Prostate gland (tissue), 2 donors: ENCODE data around the gene PCMTD2. TPM values are rescaled to one million over a fixed set of nuclear protein-coding genes. Genes with fewer than 3 reads are reported as not detected.
"Not testable (repeated sequence)": the region's sequence is repeated elsewhere in the genome, so short reads cannot be mapped to it uniquely, and the experiment has no call there.

Experiments
- DNase-seq: peaks from one replicate; pipeline ENCODE4 v3.0.0-alpha.2; 2019; ENCODE audit warnings: low spot score
- H3K27ac ChIP-seq, 2 donors: fragments of 200-600 bp; sonication (generic); 2 replicates each; pipeline ENCODE4 v1.5.1; 2017 to 2019
- H3K27me3 ChIP-seq: fragments of 200-600 bp; sonication (generic); replicated peaks from 2 replicates; pipeline ENCODE4 v1.5.1; 2019; ENCODE audit not compliant: insufficient read depth
- H3K36me3 ChIP-seq, 2 donors: fragments of 200-600 bp; sonication (generic); 1 replicate in 1 of 2; 2 replicates in 1 of 2; pipeline versions ENCODE4 v1.5.1 to v1.8.1; 2017 to 2019
- H3K4me1 ChIP-seq: fragments of 200-600 bp; sonication (generic); replicated peaks from 2 replicates; pipeline ENCODE4 v1.5.1; 2019
- H3K4me3 ChIP-seq, 2 donors: fragments of 200-600 bp; sonication (generic); 2 replicates each; pipeline ENCODE4 v1.5.1; 2017 to 2019
- H3K9me3 ChIP-seq: fragments of 200-600 bp; sonication (generic); 2 replicates; pipeline ENCODE4 v1.5.1; 2017
- POLR2A ChIP-seq: fragments of 450-650 bp; IDR thresholded peaks from one replicate; pipeline ENCODE4 v1.6.1; 2016; ENCODE audit warnings: antibody characterized with exemption, mild to moderate bottlenecking
- POLR2AphosphoS5 ChIP-seq: sonication (generic); formaldehyde crosslinking; IDR thresholded peaks from one replicate; pipeline ENCODE4 v1.6.1; 2017; ENCODE audit warnings: antibody characterized with exemption
- WGBS: methylation state at CpG from one replicate; pipeline ENCODE4 v1.1.5; 2018; 5-methylcytosine and 5-hydroxymethylcytosine counted together
- intact Hi-C: fragments of 100-400 bp; cut with DNase I; formaldehyde crosslinking; loops from one replicate; pipeline ENCODE4 v1.14.2; 2022
- total RNA-seq, 2 donors: library from RNA; depleted of rRNA; stranded (reverse); fragments of >200 nt; gene quantifications; one replicate each; pipeline ENCODE4 v1.1.0, GENCODE V29; 2016
- TF ChIP-seq, protein P1 (sequence below), 4 experiments: fragments of 200-600 bp in 2 of 4; fragments of 450-650 bp in 2 of 4; sonication (generic) in 2 of 4; IDR thresholded peaks; 1 replicate in 3 of 4; 2 replicates in 1 of 4; pipeline ENCODE4 v1.5.1; 2016 to 2019; ENCODE audit warnings: antibody characterized with exemption in 4 of 4, mild to moderate bottlenecking in 2 of 4, moderate library complexity in 2 of 4

PCMTD2 gene
- total RNA-seq, 2 donors from 2014 or later, result 143 to 147 TPM

DNA sequence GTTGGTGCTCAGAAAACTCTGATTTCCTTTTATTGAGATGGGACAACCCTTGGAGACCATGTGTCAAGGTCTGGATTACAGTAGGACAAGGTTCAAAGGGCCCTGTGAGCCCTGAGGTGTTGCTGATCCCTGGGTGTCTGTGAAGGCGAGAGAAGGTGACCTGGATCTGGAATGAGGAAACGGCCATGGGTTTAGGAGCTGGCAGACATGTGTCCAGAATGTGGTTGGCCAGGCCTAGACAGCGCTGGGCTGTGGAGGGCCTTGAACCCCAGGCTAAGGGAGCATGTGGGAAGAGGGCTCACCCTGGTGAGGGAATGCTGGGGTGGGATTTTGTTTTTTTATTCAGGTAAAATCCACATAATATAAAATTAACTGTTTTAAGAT is 24.9 kb downstream of the PCMTD2 start:
- Histone ChIP-seq H3K9me3 (no peaks in the 10 kb centered on the region), H3K27me3 (no peaks in the 10 kb centered on the region), H3K4me3 (no peak overlapping the region), H3K27ac (no peak overlapping the region), H3K36me3 (no peaks in the 10 kb centered on the region), H3K4me1 (no peaks in the 10 kb centered on the region)
- TF ChIP-seq, protein P1, sequence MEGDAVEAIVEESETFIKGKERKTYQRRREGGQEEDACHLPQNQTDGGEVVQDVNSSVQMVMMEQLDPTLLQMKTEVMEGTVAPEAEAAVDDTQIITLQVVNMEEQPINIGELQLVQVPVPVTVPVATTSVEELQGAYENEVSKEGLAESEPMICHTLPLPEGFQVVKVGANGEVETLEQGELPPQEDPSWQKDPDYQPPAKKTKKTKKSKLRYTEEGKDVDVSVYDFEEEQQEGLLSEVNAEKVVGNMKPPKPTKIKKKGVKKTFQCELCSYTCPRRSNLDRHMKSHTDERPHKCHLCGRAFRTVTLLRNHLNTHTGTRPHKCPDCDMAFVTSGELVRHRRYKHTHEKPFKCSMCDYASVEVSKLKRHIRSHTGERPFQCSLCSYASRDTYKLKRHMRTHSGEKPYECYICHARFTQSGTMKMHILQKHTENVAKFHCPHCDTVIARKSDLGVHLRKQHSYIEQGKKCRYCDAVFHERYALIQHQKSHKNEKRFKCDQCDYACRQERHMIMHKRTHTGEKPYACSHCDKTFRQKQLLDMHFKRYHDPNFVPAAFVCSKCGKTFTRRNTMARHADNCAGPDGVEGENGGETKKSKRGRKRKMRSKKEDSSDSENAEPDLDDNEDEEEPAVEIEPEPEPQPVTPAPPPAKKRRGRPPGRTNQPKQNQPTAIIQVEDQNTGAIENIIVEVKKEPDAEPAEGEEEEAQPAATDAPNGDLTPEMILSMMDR (IDR thresholded peaks at IDR 0.05), result no peak
- WGBS, result 92% methylated on average over 3 of the region's 3 CpGs
- intact Hi-C loops, result no loop called here
- DNase-seq, result no peak

DNA sequence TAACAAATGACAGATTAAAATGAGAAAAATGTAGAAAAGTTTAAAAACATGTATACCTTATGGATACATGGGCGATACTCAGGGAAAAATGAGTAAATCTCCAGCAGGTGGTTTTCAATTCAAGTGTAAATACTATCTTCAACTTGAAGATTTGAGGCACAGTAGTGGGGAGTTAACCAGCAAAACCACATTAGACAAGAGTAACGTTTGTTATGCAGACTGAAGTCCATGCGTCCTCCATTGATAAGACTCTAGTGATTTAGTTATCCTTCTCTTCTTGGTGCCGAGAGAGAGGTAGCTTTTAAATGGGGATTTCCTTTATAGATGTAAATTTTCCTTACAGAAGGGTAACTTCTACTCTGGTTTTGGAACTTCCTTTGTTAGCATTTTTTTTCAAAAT is 28.1 kb downstream of the PCMTD2 start:
- WGBS, result 73% methylated on average over 4 of the region's 4 CpGs
- H3K27me3 ChIP-seq, result no peaks in the 10 kb centered on the region

DNA sequence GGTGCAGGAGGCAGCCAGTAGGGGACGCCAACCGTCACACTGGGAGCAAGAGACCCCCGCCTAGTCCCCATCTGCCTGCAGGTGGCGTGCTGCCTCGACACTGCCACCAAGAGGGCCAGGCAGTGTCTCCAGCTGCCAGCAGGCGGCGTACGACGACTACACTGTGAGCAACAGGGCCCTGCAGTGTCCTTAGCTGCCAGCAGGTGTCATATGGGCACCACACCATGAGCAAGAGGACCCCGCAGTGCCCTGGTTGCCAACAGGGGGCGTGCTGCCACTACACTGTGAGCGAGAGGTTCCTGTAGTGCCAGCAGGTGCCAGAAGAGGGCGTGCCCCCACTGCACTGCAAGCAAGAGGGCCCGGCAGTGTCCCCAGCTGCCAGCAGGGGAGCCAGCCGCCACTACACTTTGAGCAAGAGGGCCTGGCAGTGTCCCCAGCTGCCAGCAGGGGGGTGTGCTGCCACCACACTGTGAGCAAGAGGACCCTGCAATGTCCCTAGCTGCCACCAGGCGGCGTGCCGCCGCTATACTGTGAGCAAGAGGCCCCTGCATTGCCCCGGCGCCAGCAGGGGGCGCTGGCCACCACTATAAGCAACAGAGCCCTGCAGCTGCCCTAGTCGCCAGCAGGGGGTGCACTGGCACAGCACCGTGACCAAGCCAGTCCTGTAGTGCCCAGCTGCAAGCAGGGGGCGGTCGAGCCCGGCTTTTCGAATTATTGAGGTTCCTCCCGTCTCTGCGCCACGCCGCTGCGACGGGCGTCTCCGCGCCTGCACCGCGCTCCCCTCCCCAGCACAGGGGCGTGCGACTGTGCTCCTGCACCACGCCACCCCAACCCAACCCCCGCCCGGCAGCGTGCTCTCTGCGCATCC is 30.3 kb downstream of the PCMTD2 start:
- H3K27ac ChIP-seq, H3K27me3 ChIP-seq, H3K36me3 ChIP-seq, H3K4me1 ChIP-seq, H3K4me3 ChIP-seq, H3K9me3 ChIP-seq, intact Hi-C loops: not testable (repeated sequence)
- TF ChIP-seq, protein P1 (IDR thresholded peaks at IDR 0.05), result peak in 3 of 4 experiments; percentile 49 to 58 (median 56)
- 85% methylated on average over 33 of the region's 46 CpGs for WGBS
- DNase-seq, result peak; percentile 34

More for the DNA sequence above, 28.1 kb downstream of the PCMTD2 start:
- intact Hi-C loops, result no loop called here
- Histone ChIP-seq H3K36me3 (no peaks in the 10 kb centered on the region), H3K4me1 (no peaks in the 10 kb centered on the region), H3K9me3 (no peaks in the 10 kb centered on the region), H3K27ac (no peak overlapping the region), H3K4me3 (no peak overlapping the region)
- no peak for TF ChIP-seq POLR2A
- no peak for TF ChIP-seq POLR2AphosphoS5
- TF ChIP-seq, protein P1 (IDR thresholded peaks at IDR 0.05), result no peak
- no peak for DNase-seq

DNA sequence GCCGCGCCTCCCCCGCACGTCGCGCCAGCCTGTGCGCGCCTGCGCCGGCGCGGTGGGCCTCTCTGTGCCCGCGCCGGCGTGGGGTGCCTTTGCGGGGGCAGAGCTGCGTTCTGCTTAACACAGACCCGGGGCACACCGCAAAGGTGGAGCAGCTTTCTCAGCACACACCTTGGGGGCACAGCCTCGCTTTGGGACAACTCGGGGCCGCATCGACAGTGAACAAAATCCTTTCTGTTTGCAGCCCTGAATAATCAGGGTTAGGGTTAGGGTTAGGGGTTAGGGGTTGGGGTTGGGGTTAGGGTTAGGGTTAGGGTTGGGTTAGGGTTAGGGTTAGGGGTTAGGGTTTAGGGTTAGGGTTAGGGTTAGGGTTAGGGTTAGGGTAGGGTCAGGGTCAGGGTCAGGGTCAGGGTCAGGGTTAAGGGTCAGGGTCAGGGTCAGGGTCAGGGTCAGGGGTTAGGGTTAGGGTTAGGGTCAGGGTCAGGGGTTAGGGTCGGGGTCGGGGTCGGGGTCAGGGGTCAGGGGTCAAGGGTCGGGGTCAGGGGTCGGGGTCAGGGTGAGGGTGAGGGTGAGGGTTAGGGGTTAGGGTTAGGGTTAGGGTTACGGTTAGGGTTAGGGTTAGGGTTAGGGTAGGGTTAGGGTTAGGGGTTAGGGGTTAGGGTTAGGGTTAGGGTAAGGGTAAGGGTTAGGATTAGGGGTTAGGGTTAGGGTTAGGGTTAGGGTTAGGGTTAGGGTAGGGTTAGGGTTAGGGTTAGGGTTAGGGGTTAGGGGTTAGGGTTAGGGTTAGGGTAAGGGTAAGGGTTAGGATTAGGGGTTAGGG is 31.1 kb downstream of the PCMTD2 start:
- H3K27me3 ChIP-seq, H3K27ac ChIP-seq, H3K9me3 ChIP-seq, H3K4me3 ChIP-seq, H3K4me1 ChIP-seq, DNase-seq, H3K36me3 ChIP-seq, intact Hi-C loops: not testable (repeated sequence)
- 96% methylated on average over 24 of the region's 30 CpGs for WGBS

DNA sequence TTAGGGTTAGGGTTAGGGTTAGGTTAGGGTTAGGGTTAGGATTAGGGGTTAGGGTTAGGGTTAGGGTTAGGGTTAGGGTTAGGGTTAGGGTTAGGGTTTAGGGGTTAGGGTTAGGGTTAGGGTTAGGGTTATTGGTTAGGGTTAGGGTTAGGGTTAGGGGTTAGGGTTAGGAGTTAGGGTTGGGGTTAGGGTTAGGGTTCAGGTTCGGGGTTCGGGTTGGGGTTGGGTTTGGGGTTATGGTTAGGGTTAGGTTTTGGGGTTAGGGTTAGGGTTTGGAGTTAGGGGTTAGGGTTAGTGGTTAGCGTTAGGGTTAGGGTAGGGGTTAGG is 31.7 kb downstream of the PCMTD2 start:
- WGBS, result 86% methylated on average over 3 of the region's 3 CpGs
- DNase-seq, intact Hi-C loops, H3K4me1 ChIP-seq, H3K27ac ChIP-seq, H3K27me3 ChIP-seq, H3K9me3 ChIP-seq, H3K36me3 ChIP-seq, H3K4me3 ChIP-seq: not testable (repeated sequence)

DNA sequence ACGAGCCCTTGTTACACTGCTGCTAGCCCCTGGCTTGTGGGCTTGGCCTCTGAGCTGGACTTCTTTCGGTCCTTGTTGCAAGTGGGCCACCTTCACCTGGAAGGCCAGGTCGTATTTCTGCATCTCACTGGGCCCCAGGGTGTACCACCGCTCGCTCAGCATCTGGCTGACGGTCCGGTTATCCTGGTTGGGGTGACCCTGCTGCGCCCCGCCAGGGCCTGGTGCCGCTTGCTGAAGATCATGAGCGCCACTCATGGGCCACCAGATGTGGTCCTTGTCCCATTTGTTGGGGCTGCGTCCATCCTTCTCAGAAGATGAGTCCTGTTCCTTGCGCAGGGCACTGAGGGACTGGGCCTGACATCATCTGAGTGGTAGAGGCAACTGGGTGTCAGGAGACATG is 36.6 kb downstream of the PCMTD2 start:
- WGBS, result no CpG with 5 or more reads among the region's 13 CpGs
- H3K4me1 ChIP-seq, H3K27me3 ChIP-seq, intact Hi-C loops, H3K27ac ChIP-seq, DNase-seq, H3K4me3 ChIP-seq, H3K9me3 ChIP-seq, H3K36me3 ChIP-seq: not testable (repeated sequence)

DNA sequence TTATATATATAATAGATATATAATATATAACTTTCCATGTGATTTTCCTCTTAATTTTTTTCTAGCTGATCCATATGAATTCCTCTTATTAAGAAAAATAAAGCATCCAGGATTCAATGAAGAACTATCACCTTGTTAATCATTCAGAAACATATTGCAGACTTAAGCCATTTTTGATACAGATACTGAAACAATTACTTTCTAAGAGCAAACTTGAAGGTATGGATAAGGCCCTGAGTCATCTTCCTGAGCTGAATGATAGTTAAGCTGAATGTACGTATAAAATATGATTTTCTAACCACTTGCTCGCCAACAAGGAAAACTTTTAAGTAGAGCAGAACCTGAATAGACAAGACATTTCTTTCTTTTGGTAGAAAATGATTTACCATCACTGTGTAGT is 47.5 kb downstream of the PCMTD2 start:
- H3K27me3 ChIP-seq, H3K36me3 ChIP-seq, H3K4me3 ChIP-seq, DNase-seq, H3K27ac ChIP-seq, intact Hi-C loops, H3K9me3 ChIP-seq, H3K4me1 ChIP-seq: not testable (repeated sequence)
- WGBS, result 41% methylated on average over 2 of the region's 2 CpGs

DNA sequence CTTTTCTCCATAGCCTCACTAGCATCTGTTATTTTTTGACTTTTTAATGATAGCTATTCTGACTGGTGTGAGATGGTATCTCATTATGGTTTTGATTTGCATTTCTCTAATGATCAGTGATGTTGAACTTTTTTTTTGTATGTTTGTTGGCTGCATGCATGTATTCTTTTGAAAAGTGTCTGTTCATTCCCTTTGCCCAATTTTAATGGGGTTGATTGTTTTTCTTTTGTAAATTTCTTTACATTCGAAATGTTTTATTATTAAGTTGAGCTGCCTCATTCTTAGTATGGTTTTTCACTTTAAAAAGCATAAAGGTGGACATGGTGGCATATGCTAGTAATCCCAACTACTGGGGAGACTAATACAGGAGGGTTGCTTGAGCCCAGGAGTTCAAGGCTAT is 58.2 kb downstream of the PCMTD2 start:
- H3K4me1 ChIP-seq, H3K27me3 ChIP-seq, DNase-seq, H3K4me3 ChIP-seq, H3K9me3 ChIP-seq, intact Hi-C loops, H3K36me3 ChIP-seq, H3K27ac ChIP-seq: not testable (repeated sequence)
- WGBS, result 70% methylated on average over 1 of the region's 1 CpG

DNA sequence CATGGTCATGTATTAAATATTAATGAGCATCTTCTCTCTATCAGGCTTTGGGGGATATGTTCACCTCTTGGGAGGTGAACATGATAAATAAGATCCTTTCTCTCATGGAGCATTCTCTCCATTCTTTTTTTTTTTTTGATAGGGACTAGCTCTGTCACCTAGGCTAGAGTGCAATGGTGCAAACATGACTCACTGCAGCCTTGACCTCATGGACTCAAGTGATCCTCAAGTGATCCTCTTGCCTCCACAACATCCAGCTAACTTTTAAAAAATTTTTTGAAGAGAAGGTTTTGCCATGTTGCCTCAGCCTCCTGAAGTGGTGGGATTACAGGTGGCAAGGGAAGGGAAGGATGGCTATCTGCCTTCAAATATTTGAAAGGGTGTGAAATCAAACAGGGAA is 59.8 kb downstream of the PCMTD2 start:
- H3K36me3 ChIP-seq, H3K27me3 ChIP-seq, H3K9me3 ChIP-seq, H3K27ac ChIP-seq, H3K4me3 ChIP-seq, H3K4me1 ChIP-seq, DNase-seq, intact Hi-C loops: not testable (repeated sequence)
